ENCODE results near the gene PMCH.

Gene PMCH

DNA sequence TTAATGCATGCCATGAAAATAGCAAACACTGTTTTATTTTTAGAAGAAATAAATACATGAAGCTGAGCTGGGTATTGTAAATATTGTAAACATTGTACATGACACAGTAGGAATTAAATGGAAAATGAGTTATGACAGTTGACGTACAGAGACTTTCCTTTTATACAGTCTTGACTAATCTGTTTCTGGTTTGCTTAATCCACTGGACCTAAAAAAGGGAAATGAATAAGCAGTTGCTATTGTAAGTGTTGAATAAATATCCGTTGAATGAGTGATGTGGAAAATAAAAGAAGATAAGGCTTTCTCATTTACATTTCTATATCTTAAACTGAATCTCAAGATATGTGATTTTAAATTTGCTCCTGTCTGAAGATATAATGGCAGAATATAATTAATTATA is 15.0 kb downstream of the PMCH start:
- H3K27me3 Mint-ChIP-seq (ENCODE audit: low read depth) = no peaks in the 10 kb centered on the region

DNA sequence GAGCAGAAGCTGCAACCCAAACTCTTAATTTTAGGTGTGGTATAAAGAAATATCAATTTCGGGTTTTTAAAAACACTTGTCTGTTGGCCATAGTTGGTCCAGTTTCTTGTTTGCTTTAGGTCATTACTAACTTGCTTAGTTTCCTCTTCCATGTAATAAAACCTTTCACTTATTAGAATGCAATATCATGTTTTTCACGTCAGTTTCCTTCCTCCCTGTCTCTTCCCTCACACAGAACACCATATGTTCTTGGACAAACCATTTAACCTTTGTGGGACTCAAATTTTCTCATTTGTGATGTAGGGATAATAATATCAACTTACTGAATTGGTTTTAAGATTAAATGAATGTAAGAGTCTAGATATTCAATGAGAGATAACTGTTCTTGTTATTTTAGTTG is 22.9 kb downstream of the PMCH start:
- H3K27ac Mint-ChIP-seq = no peak overlapping the region
- TF ChIP-seq, protein P1, sequence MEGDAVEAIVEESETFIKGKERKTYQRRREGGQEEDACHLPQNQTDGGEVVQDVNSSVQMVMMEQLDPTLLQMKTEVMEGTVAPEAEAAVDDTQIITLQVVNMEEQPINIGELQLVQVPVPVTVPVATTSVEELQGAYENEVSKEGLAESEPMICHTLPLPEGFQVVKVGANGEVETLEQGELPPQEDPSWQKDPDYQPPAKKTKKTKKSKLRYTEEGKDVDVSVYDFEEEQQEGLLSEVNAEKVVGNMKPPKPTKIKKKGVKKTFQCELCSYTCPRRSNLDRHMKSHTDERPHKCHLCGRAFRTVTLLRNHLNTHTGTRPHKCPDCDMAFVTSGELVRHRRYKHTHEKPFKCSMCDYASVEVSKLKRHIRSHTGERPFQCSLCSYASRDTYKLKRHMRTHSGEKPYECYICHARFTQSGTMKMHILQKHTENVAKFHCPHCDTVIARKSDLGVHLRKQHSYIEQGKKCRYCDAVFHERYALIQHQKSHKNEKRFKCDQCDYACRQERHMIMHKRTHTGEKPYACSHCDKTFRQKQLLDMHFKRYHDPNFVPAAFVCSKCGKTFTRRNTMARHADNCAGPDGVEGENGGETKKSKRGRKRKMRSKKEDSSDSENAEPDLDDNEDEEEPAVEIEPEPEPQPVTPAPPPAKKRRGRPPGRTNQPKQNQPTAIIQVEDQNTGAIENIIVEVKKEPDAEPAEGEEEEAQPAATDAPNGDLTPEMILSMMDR (IDR thresholded peaks at IDR 0.05; ENCODE audit: unreplicated experiment in 3 of 3) = no peak
- H3K27me3 Mint-ChIP-seq (ENCODE audit: low read depth) = no peaks in the 10 kb centered on the region
- no peak overlapping the region for H3K4me3 Mint-ChIP-seq
- no peaks in the 10 kb centered on the region for H3K9me3 Mint-ChIP-seq
- H3K36me3 Mint-ChIP-seq (ENCODE audit: low read depth) = peaks cover 5% of the 10 kb centered on the region
- peaks cover 5% of the 10 kb centered on the region for H3K4me1 Mint-ChIP-seq

More for the DNA sequence above, 15.0 kb downstream of the PMCH start:
- Mint-ChIP-seq H3K27ac (no peak overlapping the region), H3K4me3 (no peak overlapping the region), H3K4me1 (no peaks in the 10 kb centered on the region), H3K36me3 (ENCODE audit: low read depth) (no peaks in the 10 kb centered on the region), H3K9me3 (no peaks in the 10 kb centered on the region)
- TF ChIP-seq, protein P1 (IDR thresholded peaks at IDR 0.05; ENCODE audit: unreplicated experiment in 3 of 3) = no peak

DNA sequence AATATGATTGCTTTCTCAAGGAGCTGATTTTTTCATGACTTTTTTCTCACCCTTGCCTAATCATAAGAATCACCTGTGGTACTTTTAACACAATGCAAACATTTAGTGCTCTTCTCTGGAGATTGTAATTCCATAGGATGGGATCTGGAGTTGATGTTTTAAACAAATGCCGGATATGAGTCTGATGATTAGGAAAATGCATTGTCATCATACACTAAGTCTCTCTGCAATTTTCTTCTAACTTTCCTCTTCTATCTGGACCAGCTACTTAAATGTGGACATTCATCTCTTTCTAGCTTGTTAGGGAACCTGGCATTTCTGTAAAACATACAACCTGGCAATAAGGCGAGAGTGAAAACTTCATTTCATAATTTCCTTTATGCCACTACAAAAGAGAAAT is 23.5 kb downstream of the PMCH start:
- H3K4me1 Mint-ChIP-seq = peaks cover 5% of the 10 kb centered on the region
- H3K36me3 Mint-ChIP-seq (ENCODE audit: low read depth) = peaks cover 5% of the 10 kb centered on the region
- no peaks in the 10 kb centered on the region for H3K27me3 Mint-ChIP-seq (ENCODE audit: low read depth)
- TF ChIP-seq, protein P1 (IDR thresholded peaks at IDR 0.05; ENCODE audit: unreplicated experiment in 3 of 3) = no peak
- H3K9me3 Mint-ChIP-seq = no peaks in the 10 kb centered on the region
- no peak overlapping the region for H3K4me3 Mint-ChIP-seq
- no peak overlapping the region for H3K27ac Mint-ChIP-seq

DNA sequence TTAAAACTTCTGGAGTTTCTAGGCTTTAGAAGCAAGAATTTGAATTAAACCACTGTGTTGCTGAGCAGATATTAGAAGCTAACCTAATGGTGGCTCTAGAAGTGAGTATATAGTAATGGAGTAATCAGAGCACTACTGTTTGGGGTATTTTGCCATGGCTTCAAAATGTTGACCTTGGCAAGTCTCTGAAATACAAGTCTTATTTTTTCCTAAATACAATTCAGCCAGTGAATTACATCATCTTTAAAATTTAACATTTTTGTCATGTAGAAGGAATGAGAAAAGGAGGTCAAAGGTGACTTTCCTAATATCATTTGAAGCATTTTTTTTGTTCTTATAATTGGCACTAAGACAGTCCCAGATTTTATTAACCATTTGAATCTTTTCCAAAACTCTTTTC is 25.2 kb downstream of the PMCH start:
- Mint-ChIP-seq H3K27ac (peak overlapping the region in 1 of 3 experiments; percentile 44), H3K4me3 (no peak overlapping the region), H3K27me3 (ENCODE audit: low read depth) (no peaks in the 10 kb centered on the region), H3K36me3 (ENCODE audit: low read depth) (peaks cover 5% of the 10 kb centered on the region), H3K9me3 (no peaks in the 10 kb centered on the region), H3K4me1 (peaks cover 5% of the 10 kb centered on the region)
- TF ChIP-seq, protein P1 (IDR thresholded peaks at IDR 0.05; ENCODE audit: unreplicated experiment in 3 of 3) = no peak

DNA sequence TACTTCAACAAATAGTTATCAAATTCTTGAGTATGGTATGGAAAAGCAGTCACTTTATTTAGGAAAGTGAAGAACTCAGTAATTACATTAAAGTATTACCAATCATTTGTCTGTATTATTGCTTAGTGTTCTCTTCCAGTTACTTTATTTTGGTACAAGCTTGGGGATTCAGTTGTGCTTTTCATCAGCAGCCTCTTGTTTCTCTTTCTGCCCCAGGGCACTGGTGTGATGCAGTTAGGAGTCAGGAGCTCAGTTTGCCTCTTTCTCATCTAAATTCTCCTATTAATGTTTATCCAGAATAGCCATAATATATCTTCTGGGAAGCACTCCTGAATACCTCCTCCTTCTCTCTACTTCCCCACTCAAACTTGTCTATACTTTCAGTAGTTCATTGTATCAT is 25.7 kb downstream of the PMCH start:
- TF ChIP-seq, protein P1 (IDR thresholded peaks at IDR 0.05; ENCODE audit: unreplicated experiment in 3 of 3) = no peak
- Mint-ChIP-seq H3K4me1 (peaks cover 5% of the 10 kb centered on the region), H3K27ac (peak overlapping the region in 1 of 3 experiments; percentile 34), H3K36me3 (ENCODE audit: low read depth) (peaks cover 5% of the 10 kb centered on the region), H3K27me3 (ENCODE audit: low read depth) (no peaks in the 10 kb centered on the region), H3K9me3 (no peaks in the 10 kb centered on the region), H3K4me3 (no peak overlapping the region)

DNA sequence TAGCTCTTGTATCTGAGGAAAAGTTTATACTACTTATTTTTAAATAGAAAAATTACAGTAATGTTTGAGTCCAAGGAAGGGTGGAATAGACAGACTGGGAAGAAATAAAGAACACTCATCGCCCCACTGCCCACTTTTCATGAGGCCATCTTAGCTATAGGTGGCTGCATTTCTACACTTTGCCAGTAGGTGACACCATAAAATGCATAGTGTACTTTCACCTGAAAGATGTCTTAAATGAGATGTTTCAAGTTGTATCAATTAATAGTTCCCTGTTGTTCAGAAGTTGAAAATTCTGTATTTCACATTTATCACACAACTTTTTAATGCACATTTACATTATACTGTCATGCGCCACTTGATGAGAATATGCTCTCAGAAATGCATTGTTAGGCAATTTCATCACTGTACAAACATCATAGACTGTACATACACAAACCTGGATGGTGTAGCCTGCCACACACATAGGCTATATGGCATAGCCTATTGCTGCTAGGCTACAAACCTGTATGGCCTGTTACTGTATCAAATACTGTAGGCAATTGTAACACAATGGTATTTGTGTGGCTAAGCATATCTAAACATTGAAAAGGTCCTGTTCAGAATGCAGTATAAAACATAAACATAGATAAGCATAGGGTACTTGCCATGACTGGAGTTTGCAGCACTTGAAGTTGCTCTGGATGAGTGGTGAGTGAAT is 27.6 kb downstream of the PMCH start:
- peaks cover 5% of the 10 kb centered on the region for H3K4me1 Mint-ChIP-seq
- H3K27ac Mint-ChIP-seq = no peak overlapping the region
- H3K9me3 Mint-ChIP-seq = no peaks in the 10 kb centered on the region
- H3K36me3 Mint-ChIP-seq (ENCODE audit: low read depth) = peaks cover 5% of the 10 kb centered on the region
- TF ChIP-seq, protein P1 (IDR thresholded peaks at IDR 0.05; ENCODE audit: unreplicated experiment in 3 of 3) = peak; percentile 63 to 82 (median 68)
- H3K4me3 Mint-ChIP-seq = no peak overlapping the region
- H3K27me3 Mint-ChIP-seq (ENCODE audit: low read depth) = no peaks in the 10 kb centered on the region
